HepG2 (cell line): ENCODE data around the gene UBE2M. TPM values are rescaled to one million over a fixed set of nuclear protein-coding genes. Genes with fewer than 3 reads are reported as not detected.

Experiments used
- IKZF4 ChIP-seq: sonication (generic); formaldehyde crosslinking; IDR thresholded peaks from 2 replicates; pipeline ENCODE4 v1.5.1; 2020; ENCODE audit warnings: borderline replicate concordance, mild to moderate bottlenecking, low read depth, missing genetic modification reagents; ENCODE audit errors: not compliant biosample characterization
- KLF12 ChIP-seq: sonication (generic); formaldehyde crosslinking; IDR thresholded peaks from 2 replicates; pipeline ENCODE4 v1.4.0; 2020; ENCODE audit warnings: missing genetic modification reagents, borderline replicate concordance
- NPAS2 ChIP-seq: sonication (generic); formaldehyde crosslinking; IDR thresholded peaks from 2 replicates; pipeline ENCODE4 v1.8.0; 2022; ENCODE audit warnings: mild to moderate bottlenecking, missing genetic modification reagents, borderline replicate concordance
- RBAK ChIP-seq: sonication (generic); formaldehyde crosslinking; IDR thresholded peaks from 2 replicates; pipeline ENCODE4 v1.5.1; 2020; ENCODE audit warnings: mild to moderate bottlenecking, missing genetic modification reagents
- TCF7L2 ChIP-seq: IDR thresholded peaks from 2 replicates; pipeline ENCODE4 v1.6.1; 2011; ENCODE audit warnings: mild to moderate bottlenecking, low read depth, low read length, moderate library complexity
- ZNF441 ChIP-seq: sonication (generic); formaldehyde crosslinking; IDR thresholded peaks from 2 replicates; pipeline ENCODE4 v1.7.0; 2021; ENCODE audit warnings: missing genetic modification reagents, borderline replicate concordance
- ZNF468 ChIP-seq: sonication (generic); formaldehyde crosslinking; IDR thresholded peaks from 2 replicates; pipeline ENCODE4 v1.8.0; 2022; ENCODE audit warnings: mild to moderate bottlenecking, moderate library complexity, missing genetic modification reagents
- ZNF564 ChIP-seq: sonication (generic); formaldehyde crosslinking; IDR thresholded peaks from 2 replicates; pipeline ENCODE4 v1.8.1; 2023; ENCODE audit warnings: mild to moderate bottlenecking, missing genetic modification reagents
- polyA plus RNA-seq, 8 experiments: library from polyadenylated mRNA; depleted of rRNA in 3 of 8; stranded (reverse) in 7 of 8; unstranded in 1 of 8; fragments of >200 nt; fragmentation: Illumina TruSeq in 4 of 8; extraction: Trizol in 4 of 8; gene quantifications; 2 replicates each; pipeline versions ENCODE4 v1.2.1 to v1.2.3, GENCODE V29; 2011 to 2016; ENCODE audit warnings: low read depth in 4 of 8, missing spikeins in 1 of 8, mixed read lengths in 1 of 8; ENCODE audit not compliant: insufficient read depth in 1 of 8
- total RNA-seq, 5 experiments: library from RNA; depleted of rRNA; stranded (reverse); fragments of >200 nt; fragmentation: Illumina TruSeq; extraction: Trizol; gene quantifications; 2 replicates each; pipeline ENCODE4 v1.2.3, GENCODE V29; 2016; ENCODE audit warnings: low read depth in 1 of 5
- TF ChIP-seq, protein P1 (sequence below): sonication (generic); formaldehyde crosslinking; IDR thresholded peaks from 2 replicates; pipeline ENCODE4 v1.5.1; 2020; ENCODE audit warnings: mild to moderate bottlenecking, missing genetic modification reagents, borderline replicate concordance
- TF ChIP-seq, protein P2 (sequence below): sonication (generic); formaldehyde crosslinking; IDR thresholded peaks from 2 replicates; pipeline ENCODE4 v1.8.0; 2022; ENCODE audit warnings: missing genetic modification reagents, mild to moderate bottlenecking, borderline replicate concordance
- TF ChIP-seq, protein P3 (sequence below): sonication (generic); formaldehyde crosslinking; IDR thresholded peaks from 2 replicates; pipeline ENCODE4 v1.4.0; 2020; ENCODE audit warnings: missing genetic modification reagents, mild to moderate bottlenecking, borderline replicate concordance
- TF ChIP-seq, protein P4 (sequence below): sonication (generic); formaldehyde crosslinking; IDR thresholded peaks from 2 replicates; pipeline ENCODE4 v1.5.0; 2020; ENCODE audit warnings: mild to moderate bottlenecking, missing genetic modification reagents

The UBE2M gene
- total and polyA plus RNA-seq, 2 of the 13 experiments (the other 11 are each of a cell fraction or from before 2014, with no cell fraction given): 36.2 to 50.3 TPM

- TF ChIP-seq, protein P1, sequence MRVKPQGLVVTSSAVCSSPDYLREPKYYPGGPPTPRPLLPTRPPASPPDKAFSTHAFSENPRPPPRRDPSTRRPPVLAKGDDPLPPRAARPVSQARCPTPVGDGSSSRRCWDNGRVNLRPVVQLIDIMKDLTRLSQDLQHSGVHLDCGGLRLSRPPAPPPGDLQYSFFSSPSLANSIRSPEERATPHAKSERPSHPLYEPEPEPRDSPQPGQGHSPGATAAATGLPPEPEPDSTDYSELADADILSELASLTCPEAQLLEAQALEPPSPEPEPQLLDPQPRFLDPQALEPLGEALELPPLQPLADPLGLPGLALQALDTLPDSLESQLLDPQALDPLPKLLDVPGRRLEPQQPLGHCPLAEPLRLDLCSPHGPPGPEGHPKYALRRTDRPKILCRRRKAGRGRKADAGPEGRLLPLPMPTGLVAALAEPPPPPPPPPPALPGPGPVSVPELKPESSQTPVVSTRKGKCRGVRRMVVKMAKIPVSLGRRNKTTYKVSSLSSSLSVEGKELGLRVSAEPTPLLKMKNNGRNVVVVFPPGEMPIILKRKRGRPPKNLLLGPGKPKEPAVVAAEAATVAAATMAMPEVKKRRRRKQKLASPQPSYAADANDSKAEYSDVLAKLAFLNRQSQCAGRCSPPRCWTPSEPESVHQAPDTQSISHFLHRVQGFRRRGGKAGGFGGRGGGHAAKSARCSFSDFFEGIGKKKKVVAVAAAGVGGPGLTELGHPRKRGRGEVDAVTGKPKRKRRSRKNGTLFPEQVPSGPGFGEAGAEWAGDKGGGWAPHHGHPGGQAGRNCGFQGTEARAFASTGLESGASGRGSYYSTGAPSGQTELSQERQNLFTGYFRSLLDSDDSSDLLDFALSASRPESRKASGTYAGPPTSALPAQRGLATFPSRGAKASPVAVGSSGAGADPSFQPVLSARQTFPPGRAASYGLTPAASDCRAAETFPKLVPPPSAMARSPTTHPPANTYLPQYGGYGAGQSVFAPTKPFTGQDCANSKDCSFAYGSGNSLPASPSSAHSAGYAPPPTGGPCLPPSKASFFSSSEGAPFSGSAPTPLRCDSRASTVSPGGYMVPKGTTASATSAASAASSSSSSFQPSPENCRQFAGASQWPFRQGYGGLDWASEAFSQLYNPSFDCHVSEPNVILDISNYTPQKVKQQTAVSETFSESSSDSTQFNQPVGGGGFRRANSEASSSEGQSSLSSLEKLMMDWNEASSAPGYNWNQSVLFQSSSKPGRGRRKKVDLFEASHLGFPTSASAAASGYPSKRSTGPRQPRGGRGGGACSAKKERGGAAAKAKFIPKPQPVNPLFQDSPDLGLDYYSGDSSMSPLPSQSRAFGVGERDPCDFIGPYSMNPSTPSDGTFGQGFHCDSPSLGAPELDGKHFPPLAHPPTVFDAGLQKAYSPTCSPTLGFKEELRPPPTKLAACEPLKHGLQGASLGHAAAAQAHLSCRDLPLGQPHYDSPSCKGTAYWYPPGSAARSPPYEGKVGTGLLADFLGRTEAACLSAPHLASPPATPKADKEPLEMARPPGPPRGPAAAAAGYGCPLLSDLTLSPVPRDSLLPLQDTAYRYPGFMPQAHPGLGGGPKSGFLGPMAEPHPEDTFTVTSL (CRISPR knock-in tag): no peak
- no peak for TF ChIP-seq TCF7L2
- TF ChIP-seq ZNF441 (CRISPR knock-in tag): peak; percentile 99
- peak; percentile 95; the same call in 1 of the 2 replicates for TF ChIP-seq KLF12 (CRISPR knock-in tag)
- no peak for TF ChIP-seq ZNF468 (CRISPR knock-in tag)
- TF ChIP-seq, protein P2, sequence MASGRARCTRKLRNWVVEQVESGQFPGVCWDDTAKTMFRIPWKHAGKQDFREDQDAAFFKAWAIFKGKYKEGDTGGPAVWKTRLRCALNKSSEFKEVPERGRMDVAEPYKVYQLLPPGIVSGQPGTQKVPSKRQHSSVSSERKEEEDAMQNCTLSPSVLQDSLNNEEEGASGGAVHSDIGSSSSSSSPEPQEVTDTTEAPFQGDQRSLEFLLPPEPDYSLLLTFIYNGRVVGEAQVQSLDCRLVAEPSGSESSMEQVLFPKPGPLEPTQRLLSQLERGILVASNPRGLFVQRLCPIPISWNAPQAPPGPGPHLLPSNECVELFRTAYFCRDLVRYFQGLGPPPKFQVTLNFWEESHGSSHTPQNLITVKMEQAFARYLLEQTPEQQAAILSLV (CRISPR knock-in tag): 0 out of 2 replicates have a peak, but pooled peaks have one; percentile 12
- no peak for TF ChIP-seq RBAK
- TF ChIP-seq, protein P3, sequence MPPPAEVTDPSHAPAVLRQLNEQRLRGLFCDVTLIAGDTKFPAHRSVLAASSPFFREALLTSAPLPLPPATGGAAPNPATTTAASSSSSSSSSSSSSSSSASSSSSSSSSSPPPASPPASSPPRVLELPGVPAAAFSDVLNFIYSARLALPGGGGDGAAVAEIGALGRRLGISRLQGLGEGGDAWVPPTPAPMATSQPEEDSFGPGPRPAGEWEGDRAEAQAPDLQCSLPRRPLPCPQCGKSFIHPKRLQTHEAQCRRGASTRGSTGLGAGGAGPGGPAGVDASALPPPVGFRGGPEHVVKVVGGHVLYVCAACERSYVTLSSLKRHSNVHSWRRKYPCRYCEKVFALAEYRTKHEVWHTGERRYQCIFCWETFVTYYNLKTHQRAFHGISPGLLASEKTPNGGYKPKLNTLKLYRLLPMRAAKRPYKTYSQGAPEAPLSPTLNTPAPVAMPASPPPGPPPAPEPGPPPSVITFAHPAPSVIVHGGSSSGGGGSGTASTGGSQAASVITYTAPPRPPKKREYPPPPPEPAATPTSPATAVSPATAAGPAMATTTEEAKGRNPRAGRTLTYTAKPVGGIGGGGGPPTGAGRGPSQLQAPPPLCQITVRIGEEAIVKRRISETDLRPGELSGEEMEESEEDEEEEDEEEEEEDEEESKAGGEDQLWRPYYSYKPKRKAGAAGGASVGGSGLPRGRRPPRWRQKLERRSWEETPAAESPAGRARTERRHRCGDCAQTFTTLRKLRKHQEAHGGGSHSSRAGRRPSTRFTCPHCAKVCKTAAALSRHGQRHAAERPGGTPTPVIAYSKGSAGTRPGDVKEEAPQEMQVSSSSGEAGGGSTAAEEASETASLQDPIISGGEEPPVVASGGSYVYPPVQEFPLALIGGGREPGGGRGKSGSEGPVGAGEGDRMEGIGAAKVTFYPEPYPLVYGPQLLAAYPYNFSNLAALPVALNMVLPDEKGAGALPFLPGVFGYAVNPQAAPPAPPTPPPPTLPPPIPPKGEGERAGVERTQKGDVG (CRISPR knock-in tag): no peak
- TF ChIP-seq NPAS2 (CRISPR knock-in tag): no peak
- TF ChIP-seq IKZF4 (CRISPR knock-in tag): no peak
- peak; percentile 74 for TF ChIP-seq ZNF564
- TF ChIP-seq, protein P4, sequence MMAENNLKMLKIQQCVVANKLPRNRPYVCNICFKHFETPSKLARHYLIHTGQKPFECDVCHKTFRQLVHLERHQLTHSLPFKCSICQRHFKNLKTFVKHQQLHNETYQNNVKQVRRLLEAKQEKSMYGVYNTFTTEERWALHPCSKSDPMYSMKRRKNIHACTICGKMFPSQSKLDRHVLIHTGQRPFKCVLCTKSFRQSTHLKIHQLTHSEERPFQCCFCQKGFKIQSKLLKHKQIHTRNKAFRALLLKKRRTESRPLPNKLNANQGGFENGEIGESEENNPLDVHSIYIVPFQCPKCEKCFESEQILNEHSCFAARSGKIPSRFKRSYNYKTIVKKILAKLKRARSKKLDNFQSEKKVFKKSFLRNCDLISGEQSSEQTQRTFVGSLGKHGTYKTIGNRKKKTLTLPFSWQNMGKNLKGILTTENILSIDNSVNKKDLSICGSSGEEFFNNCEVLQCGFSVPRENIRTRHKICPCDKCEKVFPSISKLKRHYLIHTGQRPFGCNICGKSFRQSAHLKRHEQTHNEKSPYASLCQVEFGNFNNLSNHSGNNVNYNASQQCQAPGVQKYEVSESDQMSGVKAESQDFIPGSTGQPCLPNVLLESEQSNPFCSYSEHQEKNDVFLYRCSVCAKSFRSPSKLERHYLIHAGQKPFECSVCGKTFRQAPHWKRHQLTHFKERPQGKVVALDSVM (CRISPR knock-in tag): peak; percentile 56; the same call in 1 of the 2 replicates
Observed at GRCh38 chr19:58513694-58514563, 44.5 kb downstream of the UBE2M start (continued).
